Activated CD4-positive, alpha-beta T cell treated with anti-CD3 and anti-CD28 coated beads for 36 hours (primary cell): ENCODE measurements around the gene TRIP4. TPM values are rescaled to one million over a fixed set of nuclear protein-coding genes. Genes with fewer than 3 reads are reported as not detected.
A peak's percentile ranks its signal among the peaks of the same experiment; 100 is the strongest.

Experiments
- ATAC-seq: fragments of 200-7000 bp; cut with Tn5 transposase; one replicate; pipeline ENCODE4 v1.10.0; 2021; ENCODE audit warnings: mild to moderate bottlenecking, moderate library complexity
- CTCF ChIA-PET: fragments of 350-600 bp; sonication (Branson Sonifier 250); formaldehyde crosslinking; loops from one replicate; lab custom pipeline; 2021; ENCODE audit warnings: antibody characterized with exemption; lab: Charles Lee
- POLR2A ChIA-PET: fragments of 350-600 bp; sonication (Branson Sonifier 250); formaldehyde crosslinking; loops from one replicate; lab custom pipeline; 2021; ENCODE audit warnings: antibody characterized with exemption, inconsistent platforms; lab: Charles Lee
- DNase-seq: peaks from one replicate; pipeline ENCODE4 v3.0.0-alpha.2; 2020
- H3K27ac Mint-ChIP-seq: one replicate; pipeline ENCODE4 v1.8.0; 2021; ENCODE audit warnings: mixed read lengths
- H3K27me3 Mint-ChIP-seq: one replicate; pipeline ENCODE4 v1.8.0; 2021; ENCODE audit warnings: mixed read lengths
- H3K36me3 Mint-ChIP-seq: one replicate; pipeline ENCODE4 v1.8.0; 2021; ENCODE audit warnings: low read depth, mixed read lengths
- H3K4me1 Mint-ChIP-seq: one replicate; pipeline ENCODE4 v1.8.0; 2021; ENCODE audit warnings: mixed read lengths
- H3K4me3 Mint-ChIP-seq: one replicate; pipeline ENCODE4 v1.8.0; 2021; ENCODE audit warnings: mild to moderate bottlenecking, moderate library complexity, mixed read lengths
- H3K9me3 Mint-ChIP-seq: one replicate; pipeline ENCODE4 v1.8.0; 2021; ENCODE audit warnings: low read depth, mixed read lengths
- intact Hi-C, 2 experiments: fragments of 100-400 bp; cut with DNase I in 1 of 2; cut with micrococcal nuclease in 1 of 2; formaldehyde crosslinking; loops; one replicate each; pipeline versions ENCODE4 v1.14.2 to v1.15.1; 2022 to 2024; cut with DNase I, micrococcal nuclease
- total RNA-seq, 2 experiments: library from RNA; stranded (reverse); gene quantifications; one replicate each; pipeline ENCODE4 v1.2.3, GENCODE V29; 2021

Gene TRIP4
- total RNA-seq, 2 experiments from 2014 or later = 13.1 to 19.6 TPM

DNA sequence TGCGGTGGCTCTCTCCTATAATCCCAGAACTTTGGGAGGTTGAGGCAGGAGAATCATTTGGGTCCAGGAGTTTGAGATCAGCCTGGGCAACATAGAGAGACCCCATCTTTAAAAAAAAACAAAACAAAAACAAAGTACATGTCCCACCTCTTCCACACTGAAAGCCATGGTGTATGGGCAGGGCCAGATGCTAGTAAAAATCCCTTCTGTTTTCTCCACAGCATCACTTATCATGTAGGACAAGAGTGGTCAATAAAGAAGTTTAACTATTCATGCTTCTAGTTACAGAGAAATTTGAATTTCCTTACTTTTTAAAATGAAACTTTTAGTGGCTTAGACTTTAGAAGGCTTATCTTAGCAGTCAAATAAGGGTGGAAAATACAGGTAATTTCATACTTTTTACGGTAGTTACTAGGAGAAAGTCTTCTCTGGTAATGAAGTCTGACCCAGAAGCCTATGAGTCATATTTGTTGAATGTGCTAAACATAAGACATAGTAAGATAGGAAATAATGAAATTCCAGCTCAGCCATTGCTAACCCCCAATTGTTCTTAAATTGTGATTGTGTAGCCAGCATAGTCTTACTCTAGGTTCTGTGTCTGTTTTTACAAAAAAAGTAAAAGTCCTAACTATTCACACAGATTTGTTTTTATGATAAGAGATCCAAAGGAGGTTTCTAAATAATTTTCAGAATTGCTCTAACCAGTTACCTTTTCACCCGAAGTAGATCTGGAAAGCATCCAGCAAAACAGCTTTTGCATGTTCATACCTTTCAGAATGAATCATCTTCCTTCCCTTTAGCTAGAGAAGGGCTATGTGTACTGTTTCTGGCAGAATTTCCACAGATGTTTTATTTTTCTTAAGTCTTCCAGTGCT is 56.3 kb downstream of the TRIP4 start:
- POLR2A ChIA-PET = interaction anchor here (0.6 to 1.8 kb wide), 6 partner anchors 14 to 450 kb away, joined by 3 to 8 read pairs (median 4); partner anchors contain the start of gene ZNF609
- intact Hi-C loops = loop anchor here (1.0 to 10.0 kb wide), 7 partner anchors 14 to 451 kb away; partner anchors contain the start of genes PCLAF (in 1 of the 2) and ZNF609 (in 1 of the 2)
- no peaks in the 10 kb centered on the region for H3K9me3 Mint-ChIP-seq
- peaks cover 63% of the 10 kb centered on the region for H3K4me1 Mint-ChIP-seq
- no peak for DNase-seq
- H3K27me3 Mint-ChIP-seq = no peaks in the 10 kb centered on the region
- CTCF ChIA-PET = interaction anchor here (0.6 to 1.3 kb wide), 5 partner anchors 8 to 23 kb away, joined by 3 to 10 read pairs (median 3); partner anchors contain the start of gene ZNF609
- H3K27ac Mint-ChIP-seq = peak overlapping the region; percentile 93
- peak; percentile 90 for ATAC-seq
- peaks cover 24% of the 10 kb centered on the region for H3K36me3 Mint-ChIP-seq
- H3K4me3 Mint-ChIP-seq = peak overlapping the region; percentile 61

DNA sequence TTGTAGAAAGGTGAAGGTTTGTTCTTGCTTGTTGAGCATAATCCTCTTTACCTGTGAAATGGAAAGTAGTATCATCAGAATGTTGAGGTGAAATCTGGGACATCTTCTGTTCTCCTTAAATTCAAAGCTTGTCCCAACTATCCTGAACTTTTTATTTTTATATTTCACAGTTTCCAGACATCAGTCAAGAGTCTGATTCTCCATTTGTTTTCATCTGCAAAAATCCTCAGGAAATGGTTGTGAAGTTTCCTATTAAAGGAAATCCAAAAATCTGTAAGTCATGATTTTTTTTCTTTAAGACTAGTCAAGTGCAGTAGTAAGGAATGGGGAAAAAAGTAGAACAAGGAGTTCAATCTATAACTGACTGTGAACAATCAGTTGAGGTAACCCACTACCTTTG is 57.2 kb downstream of the TRIP4 start:
- Mint-ChIP-seq H3K4me1 (peaks cover 59% of the 10 kb centered on the region), H3K9me3 (no peaks in the 10 kb centered on the region), H3K36me3 (peaks cover 24% of the 10 kb centered on the region), H3K4me3 (peak overlapping the region; percentile 61), H3K27ac (peak overlapping the region; percentile 93), H3K27me3 (no peaks in the 10 kb centered on the region)
- intact Hi-C loops = loop anchor here (1.0 to 10.0 kb wide), 7 partner anchors 15 to 450 kb away; partner anchors contain the start of genes PCLAF (in 1 of the 2) and ZNF609 (in 1 of the 2)
- ChIA-PET POLR2A (interaction anchor here (1.1 to 1.8 kb wide), 4 partner anchors 15 to 253 kb away, joined by 3 to 8 read pairs (median 4); partner anchors contain the start of gene ZNF609), CTCF (interaction anchor here (0.6 to 1.3 kb wide), 3 partner anchors 11 to 21 kb away, joined by 3 to 10 read pairs (median 3); partner anchors contain the start of gene ZNF609)
- DNase-seq (no peak), ATAC-seq (no peak)

DNA sequence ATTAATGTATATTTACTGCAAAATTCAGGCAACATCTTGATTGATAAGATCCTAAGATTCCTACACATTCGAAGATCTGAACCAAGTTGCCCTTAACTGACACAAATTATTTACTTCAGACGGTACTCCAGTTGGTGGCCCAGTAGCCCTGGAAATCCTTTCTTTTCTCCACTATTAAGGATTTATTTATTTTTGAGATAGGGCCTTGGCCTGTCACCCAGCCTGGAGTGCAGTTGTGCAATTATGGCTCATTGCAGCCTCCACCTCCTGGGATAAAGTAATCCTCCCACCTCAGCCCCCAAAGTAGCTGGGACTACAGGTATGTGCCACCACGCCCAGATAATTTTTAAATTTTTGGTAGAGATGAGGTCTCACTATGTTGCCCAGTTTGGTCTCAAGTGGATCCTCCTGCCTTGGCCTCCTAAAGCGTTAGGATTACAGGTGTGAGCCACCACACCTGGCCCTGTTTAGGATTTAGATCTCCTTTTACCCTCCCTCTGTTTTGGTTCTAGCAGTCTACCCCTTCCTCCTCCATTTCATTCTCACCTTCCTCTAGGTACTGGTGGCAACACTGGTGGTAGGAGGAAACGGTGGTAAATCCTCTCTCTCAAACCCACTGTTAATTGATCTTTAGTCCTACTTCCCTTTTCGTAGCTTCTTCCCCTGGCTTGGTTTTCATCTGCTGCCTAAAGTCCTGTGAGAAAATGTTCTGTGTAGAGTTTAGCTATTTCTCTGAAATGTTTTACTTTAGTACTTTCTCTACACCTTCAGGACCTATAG is 60.1 kb downstream of the TRIP4 start:
- H3K36me3 Mint-ChIP-seq = peaks cover 17% of the 10 kb centered on the region
- no peaks in the 10 kb centered on the region for H3K27me3 Mint-ChIP-seq
- intact Hi-C loops = loop anchor here in 1 of 2 experiments (10.0 kb wide), 1 partner anchor 447 kb away; no protein-coding TSS in a partner anchor
- no peak for ATAC-seq
- H3K4me3 Mint-ChIP-seq = no peak overlapping the region
- peaks cover 53% of the 10 kb centered on the region for H3K4me1 Mint-ChIP-seq
- peak overlapping the region; percentile 53 for H3K27ac Mint-ChIP-seq
- no peak for DNase-seq
- ChIA-PET POLR2A (no interaction called here), CTCF (interaction anchor here (1.3 kb wide), 1 partner anchor 10 kb away, joined by 6 read pairs; no protein-coding TSS in a partner anchor)
- no peaks in the 10 kb centered on the region for H3K9me3 Mint-ChIP-seq

DNA sequence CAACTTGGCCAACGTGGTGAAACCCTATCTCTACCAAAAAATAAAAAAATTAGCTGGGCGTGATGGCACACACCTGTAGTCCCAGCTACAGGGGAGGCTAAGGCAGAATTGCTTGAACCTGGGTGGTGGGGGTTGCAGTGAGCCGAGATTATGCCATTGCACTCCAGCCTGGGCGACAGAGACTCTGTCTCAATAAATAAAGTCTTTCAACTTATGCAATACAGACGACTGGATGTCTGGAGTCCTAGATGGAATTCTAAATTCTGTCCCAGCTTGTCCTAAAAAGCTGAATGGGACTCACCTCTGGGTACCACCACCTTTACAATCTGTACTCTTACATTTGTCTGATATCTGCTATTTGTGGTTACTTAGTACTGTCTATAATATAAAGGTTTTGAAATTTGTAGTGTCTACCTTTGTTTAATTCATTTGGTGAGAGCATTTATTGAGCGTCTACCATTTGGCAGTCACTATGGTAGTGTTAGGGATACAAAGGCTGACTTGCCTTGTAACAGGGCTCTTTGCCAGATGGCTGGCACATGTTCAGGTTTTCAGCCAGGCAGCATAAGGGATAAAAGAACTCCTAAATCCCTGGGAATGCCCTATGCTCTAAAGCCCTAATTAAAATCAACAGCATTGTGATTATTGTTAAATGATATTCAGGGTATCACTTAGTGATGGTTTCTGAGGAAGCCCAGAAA is 65.5 kb downstream of the TRIP4 start:
- ChIA-PET CTCF (interaction anchor here (0.6 kb wide), 1 partner anchor 238 kb away, joined by 3 read pairs; no protein-coding TSS in a partner anchor), POLR2A (interaction anchor here (0.6 kb wide), 1 partner anchor 199 kb away, joined by 6 read pairs; no protein-coding TSS in a partner anchor)
- Mint-ChIP-seq H3K27me3 (no peaks in the 10 kb centered on the region), H3K4me1 (peaks cover 49% of the 10 kb centered on the region), H3K27ac (no peak overlapping the region), H3K36me3 (no peaks in the 10 kb centered on the region), H3K9me3 (no peaks in the 10 kb centered on the region), H3K4me3 (no peak overlapping the region)
- DNase-seq (no peak), ATAC-seq (no peak)
- intact Hi-C loops = no loop called here

DNA sequence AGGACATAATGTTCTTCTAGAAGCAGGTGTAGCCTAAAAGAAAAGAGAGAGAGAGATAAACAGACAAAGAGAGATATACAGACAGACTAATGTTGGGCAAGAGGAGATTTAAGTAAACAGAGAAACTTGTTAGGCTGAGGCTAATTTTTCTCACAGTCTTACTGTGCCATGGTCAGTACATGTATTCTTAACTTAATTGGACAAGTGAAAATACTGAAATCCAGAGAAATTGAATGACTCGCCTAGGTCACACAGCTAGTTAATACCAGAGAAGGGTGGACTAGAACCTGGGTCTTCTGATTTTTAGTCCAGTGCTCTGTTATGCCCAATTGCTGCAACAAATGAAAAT is 66.0 kb downstream of the TRIP4 start:
- H3K27me3 Mint-ChIP-seq = no peaks in the 10 kb centered on the region
- no peaks in the 10 kb centered on the region for H3K9me3 Mint-ChIP-seq
- no peak overlapping the region for H3K27ac Mint-ChIP-seq
- H3K4me1 Mint-ChIP-seq = peaks cover 47% of the 10 kb centered on the region
- intact Hi-C loops = no loop called here
- CTCF ChIA-PET = interaction anchor here (0.6 kb wide), 1 partner anchor 237 kb away, joined by 3 read pairs; no protein-coding TSS in a partner anchor
- ATAC-seq = no peak
- H3K36me3 Mint-ChIP-seq = no peaks in the 10 kb centered on the region
- no peak for DNase-seq
- POLR2A ChIA-PET = interaction anchor here (0.6 kb wide), 1 partner anchor 198 kb away, joined by 6 read pairs; no protein-coding TSS in a partner anchor
- H3K4me3 Mint-ChIP-seq = no peak overlapping the region

DNA sequence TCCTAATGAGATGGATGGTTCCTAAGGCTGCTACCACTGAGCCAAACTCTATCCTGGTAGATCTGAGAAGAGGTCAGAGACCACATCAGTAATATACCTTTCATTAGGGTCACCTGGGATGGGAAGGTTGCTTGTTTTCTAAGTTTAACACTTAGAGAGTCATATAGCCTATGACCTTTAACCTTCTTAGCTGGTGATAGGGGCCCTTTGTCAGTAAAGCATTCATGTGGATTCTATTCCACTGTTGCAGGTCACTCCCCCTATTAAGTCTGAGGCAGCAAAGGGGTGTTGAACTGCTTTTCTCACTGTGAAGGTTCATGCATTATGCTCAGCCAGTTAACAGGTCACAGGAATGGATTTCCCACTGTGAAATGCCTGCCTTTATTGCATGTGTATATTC is 66.6 kb downstream of the TRIP4 start:
- CTCF ChIA-PET = interaction anchor here (0.8 kb wide), 1 partner anchor 11 kb away, joined by 3 read pairs; no protein-coding TSS in a partner anchor

DNA sequence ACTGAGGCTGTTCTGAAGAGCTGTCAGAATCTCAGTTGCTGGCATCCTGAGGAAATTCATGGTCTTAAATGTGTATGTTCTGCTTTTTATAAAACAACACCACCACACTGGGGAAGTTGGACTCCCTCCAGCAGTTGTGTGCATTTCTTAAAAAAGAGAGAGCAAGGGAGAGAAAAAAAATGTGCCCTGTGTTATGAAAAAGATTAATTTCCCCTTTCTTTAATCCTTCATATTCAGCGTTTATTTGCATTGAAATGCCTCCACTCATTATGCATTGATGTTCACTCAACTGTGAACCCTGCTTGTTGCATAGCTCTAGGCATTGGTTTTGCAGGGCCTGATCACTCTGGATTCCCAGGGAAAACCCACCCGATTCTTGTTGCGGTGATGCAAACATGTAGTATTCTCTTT is 68.3 kb downstream of the TRIP4 start:
- ATAC-seq (no peak), DNase-seq (no peak)
- Mint-ChIP-seq H3K4me3 (no peak overlapping the region), H3K36me3 (no peaks in the 10 kb centered on the region), H3K4me1 (peaks cover 51% of the 10 kb centered on the region), H3K9me3 (no peaks in the 10 kb centered on the region), H3K27me3 (no peaks in the 10 kb centered on the region), H3K27ac (peak overlapping the region; percentile 59)
- POLR2A ChIA-PET = no interaction called here
- intact Hi-C loops = no loop called here
- CTCF ChIA-PET = interaction anchor here (0.6 to 1.5 kb wide), 3 partner anchors 11 to 951 kb away, joined by 3 to 5 read pairs (median 4); no protein-coding TSS in a partner anchor

More for the DNA sequence above, 66.6 kb downstream of the TRIP4 start:
- Mint-ChIP-seq H3K4me1 (peaks cover 49% of the 10 kb centered on the region), H3K4me3 (no peak overlapping the region), H3K27ac (no peak overlapping the region), H3K9me3 (no peaks in the 10 kb centered on the region), H3K27me3 (no peaks in the 10 kb centered on the region), H3K36me3 (no peaks in the 10 kb centered on the region)
- ATAC-seq (no peak), DNase-seq (no peak)
- POLR2A ChIA-PET = no interaction called here
- intact Hi-C loops = no loop called here

DNA sequence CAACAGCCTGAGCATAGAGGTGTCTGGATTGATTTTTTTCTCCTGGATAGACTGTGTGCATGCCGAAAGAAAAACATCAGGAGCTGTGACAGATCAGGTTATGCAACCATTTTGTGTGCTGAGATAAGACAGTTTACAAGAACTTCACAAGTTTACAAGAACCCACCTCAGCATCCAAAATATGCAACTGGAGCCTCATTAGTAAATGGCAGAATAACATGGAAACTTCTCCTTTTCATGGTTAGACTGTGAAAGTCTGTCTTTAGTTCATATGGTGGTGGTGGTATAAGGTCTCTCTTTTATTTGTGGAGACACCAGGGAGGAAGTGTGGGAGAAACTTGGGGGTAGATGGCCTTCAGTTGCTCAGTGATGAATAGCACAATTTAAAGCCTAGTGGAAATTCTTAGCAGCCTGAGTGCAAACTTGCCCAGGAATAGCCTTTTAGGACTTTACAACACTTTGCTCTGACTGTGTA is 69.0 kb downstream of the TRIP4 start:
- Mint-ChIP-seq H3K27me3 (no peaks in the 10 kb centered on the region), H3K9me3 (no peaks in the 10 kb centered on the region), H3K4me1 (peaks cover 54% of the 10 kb centered on the region), H3K36me3 (peaks cover under 1% of the 10 kb centered on the region), H3K4me3 (no peak overlapping the region), H3K27ac (no peak overlapping the region)
- intact Hi-C loops = no loop called here
- ChIA-PET CTCF (interaction anchor here (0.5 to 1.5 kb wide), 6 partner anchors 11 to 952 kb away, joined by 3 to 5 read pairs (median 3); no protein-coding TSS in a partner anchor), POLR2A (no interaction called here)
- no peak for ATAC-seq
- DNase-seq = no peak

DNA sequence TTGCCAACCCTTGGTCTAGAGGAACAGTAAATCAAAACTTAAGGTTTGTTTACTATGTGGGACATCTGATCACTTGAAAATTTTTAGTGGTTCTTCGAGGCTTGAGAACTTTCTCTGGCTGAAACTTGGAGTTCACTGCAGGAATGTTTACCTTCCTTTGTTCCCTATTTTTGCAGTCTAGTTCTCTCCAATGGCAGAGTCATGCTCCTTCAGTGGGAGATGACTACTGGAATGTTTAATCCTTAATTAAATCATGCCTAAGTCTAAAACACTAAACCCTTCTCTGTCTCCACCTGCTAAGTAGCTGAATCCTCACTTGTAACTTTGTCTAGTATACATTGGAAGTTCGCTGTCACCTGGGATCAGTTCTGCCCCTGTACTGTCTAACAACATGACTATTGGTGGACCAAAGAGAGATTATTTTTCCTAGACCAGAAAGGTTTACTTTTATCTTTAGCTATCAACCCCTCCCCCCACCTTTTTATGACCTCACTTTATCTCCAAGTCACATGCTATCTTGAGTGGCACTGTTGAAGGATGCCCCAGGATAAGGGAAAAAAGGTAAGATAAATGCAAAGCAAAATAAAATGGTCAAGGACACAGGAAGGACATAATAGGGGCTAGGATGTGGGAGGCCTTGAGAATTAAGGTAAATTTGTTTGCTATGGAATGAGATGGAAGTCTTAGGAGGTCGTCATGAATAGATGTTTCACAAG is 71.6 kb downstream of the TRIP4 start:
- ChIA-PET CTCF (interaction anchor here (0.7 to 2.1 kb wide), 4 partner anchors 11 to 238 kb away, joined by 3 to 10 read pairs (median 5); no protein-coding TSS in a partner anchor), POLR2A (interaction anchor here (0.5 to 2.0 kb wide), 6 partner anchors 15 to 712 kb away, joined by 3 to 8 read pairs (median 3); no protein-coding TSS in a partner anchor)
- Mint-ChIP-seq H3K9me3 (no peaks in the 10 kb centered on the region), H3K4me1 (peaks cover 73% of the 10 kb centered on the region), H3K27me3 (no peaks in the 10 kb centered on the region), H3K36me3 (peaks cover 4% of the 10 kb centered on the region), H3K4me3 (peak overlapping the region; percentile 83), H3K27ac (peak overlapping the region; percentile 92)
- DNase-seq (no peak), ATAC-seq (no peak)
- intact Hi-C loops = no loop called here
